ENCODE measurements around the gene BANP.
"Not testable (repeated sequence)": the region's sequence is repeated elsewhere in the genome, so short reads cannot be mapped to it uniquely, and the experiment has no call there.

Gene BANP

DNA sequence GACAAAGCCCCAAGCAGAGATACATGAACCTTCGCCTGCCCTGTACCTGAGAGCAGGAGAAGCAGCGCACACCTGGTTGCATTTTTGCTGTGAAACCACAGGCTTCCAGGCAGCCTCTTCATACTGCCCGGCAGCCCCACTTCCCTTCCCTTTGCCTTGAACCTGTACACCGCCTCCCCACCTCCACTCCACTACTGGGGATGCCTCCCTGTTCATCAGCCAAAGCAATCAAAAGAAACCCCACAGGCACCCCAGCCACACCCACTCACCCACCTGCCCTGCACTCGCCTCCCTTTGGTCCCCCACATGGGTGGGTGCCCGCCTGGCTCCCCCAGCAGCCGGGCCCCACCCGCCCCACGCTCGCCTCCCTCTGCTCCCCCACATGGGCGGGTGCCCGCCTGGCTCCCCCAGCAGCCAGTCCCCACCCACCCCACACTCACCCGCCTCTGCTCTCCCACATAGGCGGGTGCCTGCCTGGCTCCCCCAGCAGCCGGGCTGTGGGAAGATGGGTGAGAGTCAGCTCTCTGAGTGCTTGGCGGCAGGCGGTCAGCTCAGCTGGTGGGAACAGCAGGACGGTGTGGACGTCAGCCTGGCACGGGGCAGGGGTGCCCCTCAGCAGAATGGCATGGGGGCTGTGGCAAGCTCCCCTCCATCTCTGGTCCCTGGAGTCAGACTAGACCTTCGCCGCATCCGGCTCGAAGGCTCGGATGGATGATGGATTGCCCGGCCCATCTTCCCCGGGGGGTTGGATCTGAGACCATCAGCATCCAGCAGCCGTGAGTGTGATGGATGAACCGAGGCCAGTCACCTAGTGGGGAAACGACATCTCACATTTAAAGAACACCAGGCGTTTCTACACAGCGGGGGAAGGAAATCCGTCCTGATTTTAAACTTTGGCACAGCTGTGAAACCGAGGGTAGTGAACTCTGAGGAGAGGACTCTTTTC, 135.6 kb downstream of the BANP start:
- Mint-ChIP-seq H3K4me3 (no peak overlapping the region), H3K4me1 (peaks cover 16% of the 10 kb centered on the region), H3K36me3 (ENCODE audit: low read depth) (peaks cover 3% of the 10 kb centered on the region), H3K9me3 (no peaks in the 10 kb centered on the region), H3K27me3 (ENCODE audit: low read depth) (peaks cover 7% of the 10 kb centered on the region), H3K27ac (peak overlapping the region in 1 of 3 experiments; percentile 28)
- TF ChIP-seq, protein P1, sequence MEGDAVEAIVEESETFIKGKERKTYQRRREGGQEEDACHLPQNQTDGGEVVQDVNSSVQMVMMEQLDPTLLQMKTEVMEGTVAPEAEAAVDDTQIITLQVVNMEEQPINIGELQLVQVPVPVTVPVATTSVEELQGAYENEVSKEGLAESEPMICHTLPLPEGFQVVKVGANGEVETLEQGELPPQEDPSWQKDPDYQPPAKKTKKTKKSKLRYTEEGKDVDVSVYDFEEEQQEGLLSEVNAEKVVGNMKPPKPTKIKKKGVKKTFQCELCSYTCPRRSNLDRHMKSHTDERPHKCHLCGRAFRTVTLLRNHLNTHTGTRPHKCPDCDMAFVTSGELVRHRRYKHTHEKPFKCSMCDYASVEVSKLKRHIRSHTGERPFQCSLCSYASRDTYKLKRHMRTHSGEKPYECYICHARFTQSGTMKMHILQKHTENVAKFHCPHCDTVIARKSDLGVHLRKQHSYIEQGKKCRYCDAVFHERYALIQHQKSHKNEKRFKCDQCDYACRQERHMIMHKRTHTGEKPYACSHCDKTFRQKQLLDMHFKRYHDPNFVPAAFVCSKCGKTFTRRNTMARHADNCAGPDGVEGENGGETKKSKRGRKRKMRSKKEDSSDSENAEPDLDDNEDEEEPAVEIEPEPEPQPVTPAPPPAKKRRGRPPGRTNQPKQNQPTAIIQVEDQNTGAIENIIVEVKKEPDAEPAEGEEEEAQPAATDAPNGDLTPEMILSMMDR (IDR thresholded peaks at IDR 0.05; ENCODE audit: unreplicated experiment in 3 of 3) = no peak

DNA sequence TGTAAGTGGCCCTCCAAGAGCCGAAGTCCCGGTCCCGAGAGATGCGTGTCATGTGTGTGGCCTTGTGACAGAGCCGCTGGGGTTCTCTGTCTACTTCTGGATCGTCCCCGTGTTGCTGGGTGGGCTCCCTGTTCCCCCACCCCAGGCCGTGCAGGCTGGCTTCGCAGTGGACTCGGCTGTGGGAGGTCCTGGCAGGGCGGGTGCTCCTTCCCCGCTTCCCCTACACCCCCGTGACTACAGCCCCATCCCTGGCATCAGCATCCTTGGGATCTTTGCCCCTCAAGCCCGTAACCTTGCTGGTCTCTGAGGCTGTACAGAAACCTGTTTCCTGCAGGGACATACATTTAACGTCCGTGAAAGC, 136.3 kb downstream of the BANP start:
- Mint-ChIP-seq H3K27me3 (ENCODE audit: low read depth) (peaks cover 7% of the 10 kb centered on the region), H3K9me3 (no peaks in the 10 kb centered on the region), H3K36me3 (ENCODE audit: low read depth) (no peaks in the 10 kb centered on the region), H3K4me1 (peaks cover 16% of the 10 kb centered on the region), H3K27ac (no peak overlapping the region), H3K4me3 (no peak overlapping the region)
- TF ChIP-seq, protein P1 (IDR thresholded peaks at IDR 0.05; ENCODE audit: unreplicated experiment in 3 of 3) = no peak

DNA sequence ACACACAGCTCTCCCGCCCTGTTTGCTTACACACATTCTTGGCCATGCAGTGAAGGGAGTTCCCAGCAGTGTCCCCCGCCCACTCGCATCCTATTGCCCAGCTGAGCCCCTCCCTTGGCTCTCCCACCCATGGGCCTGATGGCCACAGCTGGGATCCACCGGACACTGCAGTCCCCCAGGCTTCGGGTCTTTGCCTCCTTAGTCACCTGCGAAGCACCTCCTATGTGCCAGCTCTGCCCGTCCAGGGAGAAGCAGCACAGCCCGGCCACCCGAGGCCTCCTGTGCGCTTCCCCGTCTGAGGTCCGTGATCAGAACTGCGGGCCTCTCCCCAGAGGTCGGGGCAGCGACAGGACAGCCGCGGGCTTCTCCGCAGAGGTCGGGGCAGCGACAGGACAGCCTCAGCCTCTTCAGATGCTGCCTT, 136.9 kb downstream of the BANP start:
- H3K4me3 Mint-ChIP-seq = no peak overlapping the region
- H3K9me3 Mint-ChIP-seq = no peaks in the 10 kb centered on the region
- H3K4me1 Mint-ChIP-seq = peaks cover 13% of the 10 kb centered on the region
- no peak overlapping the region for H3K27ac Mint-ChIP-seq
- no peaks in the 10 kb centered on the region for H3K36me3 Mint-ChIP-seq (ENCODE audit: low read depth)
- peaks cover 7% of the 10 kb centered on the region for H3K27me3 Mint-ChIP-seq (ENCODE audit: low read depth)
- TF ChIP-seq, protein P1 (IDR thresholded peaks at IDR 0.05; ENCODE audit: unreplicated experiment in 3 of 3) = no peak

DNA sequence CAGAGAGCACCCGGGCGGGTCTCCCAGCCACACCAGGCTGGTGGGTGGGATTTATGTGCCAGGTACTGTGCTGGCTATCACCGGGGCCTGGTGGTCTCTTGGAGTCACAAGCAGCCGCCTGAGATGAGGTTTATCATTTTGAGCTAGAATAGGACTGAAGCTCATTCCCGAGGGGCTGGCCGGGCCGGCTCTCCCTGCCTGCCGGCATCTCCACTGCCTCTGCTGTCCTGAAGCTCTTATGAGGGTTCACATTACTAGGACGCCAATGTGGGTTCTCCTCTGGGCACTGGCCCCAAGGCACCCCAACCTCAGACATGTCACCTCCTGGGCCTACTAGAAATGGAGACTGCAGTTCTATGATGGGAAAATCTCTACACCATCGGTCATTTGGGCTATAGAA, 137.4 kb downstream of the BANP start:
- not testable (repeated sequence) for H3K4me3 Mint-ChIP-seq; H3K36me3 Mint-ChIP-seq (ENCODE audit: low read depth); H3K27ac Mint-ChIP-seq; H3K9me3 Mint-ChIP-seq; H3K27me3 Mint-ChIP-seq (ENCODE audit: low read depth); H3K4me1 Mint-ChIP-seq

DNA sequence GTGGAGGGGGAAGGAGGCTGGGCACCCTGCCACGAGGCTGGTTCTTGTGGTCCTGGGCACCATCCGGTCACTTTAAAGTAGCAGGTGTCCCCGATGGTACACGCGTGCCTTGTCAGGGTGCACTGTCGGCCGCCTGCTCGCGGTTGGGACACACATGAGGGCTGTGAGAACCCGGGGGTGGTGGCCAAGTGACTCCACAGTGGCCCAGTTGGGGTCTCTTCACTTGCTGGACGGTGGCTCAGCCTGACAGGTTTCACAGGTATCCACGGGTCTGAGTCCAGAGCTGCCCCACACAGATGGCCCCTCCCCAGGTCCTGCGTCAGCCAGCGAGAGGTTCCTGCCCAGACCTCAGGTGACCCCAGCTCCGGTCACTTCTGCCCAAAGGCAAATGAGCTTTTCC, 137.8 kb downstream of the BANP start:
- H3K27ac Mint-ChIP-seq; H3K36me3 Mint-ChIP-seq (ENCODE audit: low read depth); H3K27me3 Mint-ChIP-seq (ENCODE audit: low read depth); H3K4me3 Mint-ChIP-seq; H3K9me3 Mint-ChIP-seq; H3K4me1 Mint-ChIP-seq: not testable (repeated sequence)

DNA sequence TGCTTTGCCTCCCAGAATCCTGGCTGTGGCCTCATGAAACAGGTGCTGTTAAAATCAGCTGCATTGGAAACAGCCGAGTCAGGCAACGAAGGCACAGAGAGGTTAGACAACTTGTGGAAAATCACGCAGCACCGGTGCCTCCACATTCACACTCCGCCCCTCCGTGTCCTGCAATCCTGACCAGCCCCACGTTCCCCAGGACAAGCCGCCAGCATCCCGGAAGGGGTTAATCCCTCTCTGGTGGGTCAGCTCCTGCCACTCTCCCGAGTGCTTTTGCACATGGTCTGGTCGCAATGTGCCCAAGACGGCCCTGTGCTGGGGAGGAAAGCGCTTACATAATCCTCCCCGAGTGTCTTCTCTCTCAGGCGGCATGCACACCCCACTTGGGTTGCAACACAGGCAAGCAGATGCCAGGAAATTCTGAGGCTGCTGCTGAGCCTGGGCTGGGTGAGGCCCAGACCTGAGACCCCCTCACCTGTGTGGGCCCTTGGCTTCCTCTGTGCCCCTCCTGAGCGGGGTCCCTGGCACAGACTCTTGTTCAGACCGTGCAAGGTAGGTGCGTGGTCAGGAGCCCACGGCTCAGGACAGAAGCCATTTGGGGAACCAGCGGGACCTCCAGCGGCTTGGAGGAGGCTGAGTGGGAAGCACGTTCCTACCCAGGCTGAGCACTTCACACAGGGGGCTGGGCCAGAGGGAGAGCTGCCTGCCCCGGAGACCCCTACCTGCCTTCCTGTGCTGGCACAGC, 138.6 kb downstream of the BANP start:
- H3K27me3 Mint-ChIP-seq (ENCODE audit: low read depth); H3K4me3 Mint-ChIP-seq; H3K36me3 Mint-ChIP-seq (ENCODE audit: low read depth); H3K9me3 Mint-ChIP-seq; H3K4me1 Mint-ChIP-seq; H3K27ac Mint-ChIP-seq: not testable (repeated sequence)

DNA sequence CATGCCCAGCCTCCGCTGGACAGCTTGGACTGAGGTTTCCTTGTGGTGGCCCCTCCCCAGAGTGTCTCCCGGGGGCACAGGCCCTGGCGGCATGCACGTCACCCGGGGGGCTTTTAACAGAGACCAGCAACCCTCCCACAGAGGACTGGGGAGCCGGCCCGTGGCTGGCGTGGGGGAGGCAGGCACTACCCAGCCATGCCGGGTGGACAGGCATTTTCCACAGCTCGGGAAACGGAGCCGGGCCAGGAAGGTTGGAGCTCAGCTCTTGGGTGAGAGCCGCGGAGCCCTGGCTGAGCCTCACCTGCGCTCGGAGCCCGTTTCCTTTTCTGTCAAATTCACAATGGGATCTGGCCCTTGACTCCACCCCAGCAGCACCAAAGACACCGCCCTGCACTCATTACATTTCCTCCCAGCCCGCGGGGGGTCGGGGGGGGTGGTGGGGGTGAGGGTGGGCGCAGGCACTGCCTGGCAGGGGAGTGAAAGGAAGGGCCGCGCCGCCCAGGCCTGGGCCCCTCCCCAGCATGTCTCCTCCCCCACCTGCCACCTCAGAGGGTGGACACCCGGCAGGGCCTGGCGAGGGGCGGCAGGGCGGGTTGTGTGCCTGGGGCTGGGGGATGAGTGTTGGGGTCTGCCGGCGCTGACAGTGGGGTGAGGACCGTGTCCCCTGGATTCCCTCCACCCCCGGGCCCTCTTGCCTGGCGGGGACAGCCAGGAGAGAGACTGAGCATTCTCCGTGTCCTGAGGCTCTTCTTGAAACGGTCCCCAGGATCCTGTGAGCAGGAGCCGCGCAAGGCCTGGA, 139.3 kb downstream of the BANP start:
- not testable (repeated sequence) for H3K9me3 Mint-ChIP-seq; H3K36me3 Mint-ChIP-seq (ENCODE audit: low read depth); H3K27me3 Mint-ChIP-seq (ENCODE audit: low read depth); H3K27ac Mint-ChIP-seq; H3K4me3 Mint-ChIP-seq; H3K4me1 Mint-ChIP-seq

DNA sequence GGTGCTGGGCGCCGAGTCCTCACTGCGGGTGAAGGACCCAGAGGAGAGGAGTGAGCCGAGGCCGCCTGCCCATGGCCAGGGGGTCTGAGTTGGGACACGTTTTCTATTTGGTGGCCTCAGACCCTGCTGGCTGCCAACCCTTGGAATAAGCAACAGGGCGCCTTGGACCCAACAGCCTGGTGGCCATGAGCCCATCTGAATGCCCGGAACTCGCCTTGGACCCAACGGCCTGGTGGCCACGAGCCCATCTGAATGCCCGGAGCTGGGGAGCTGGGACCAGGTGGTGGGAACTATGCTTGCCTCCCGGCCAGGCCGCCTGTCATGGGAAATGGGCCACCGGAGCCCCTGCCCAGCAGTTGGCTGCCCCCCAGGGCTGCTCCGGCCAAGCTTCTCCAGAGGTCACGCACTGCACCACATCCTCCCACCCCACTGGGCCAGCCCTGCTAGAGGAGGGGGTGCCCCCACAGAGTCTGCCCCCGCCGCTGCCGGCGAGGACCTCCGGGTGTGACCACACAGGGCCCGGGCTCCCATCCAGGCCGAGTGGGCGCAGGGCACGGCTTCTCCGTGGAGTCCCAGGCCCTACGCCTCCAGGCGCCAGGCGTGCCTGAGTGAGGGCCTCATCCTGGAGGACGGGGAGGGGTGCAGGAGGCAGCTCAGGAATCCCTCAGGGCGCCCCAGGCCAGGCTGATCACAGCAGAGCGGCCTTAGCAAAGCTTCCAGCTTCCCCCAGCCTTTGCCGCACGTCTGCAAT, 140.2 kb downstream of the BANP start:
- not testable (repeated sequence) for H3K27me3 Mint-ChIP-seq (ENCODE audit: low read depth); H3K36me3 Mint-ChIP-seq (ENCODE audit: low read depth); H3K4me3 Mint-ChIP-seq; H3K4me1 Mint-ChIP-seq; H3K9me3 Mint-ChIP-seq
- peak overlapping the region; percentile 38 to 77 (median 58) for H3K27ac Mint-ChIP-seq

DNA sequence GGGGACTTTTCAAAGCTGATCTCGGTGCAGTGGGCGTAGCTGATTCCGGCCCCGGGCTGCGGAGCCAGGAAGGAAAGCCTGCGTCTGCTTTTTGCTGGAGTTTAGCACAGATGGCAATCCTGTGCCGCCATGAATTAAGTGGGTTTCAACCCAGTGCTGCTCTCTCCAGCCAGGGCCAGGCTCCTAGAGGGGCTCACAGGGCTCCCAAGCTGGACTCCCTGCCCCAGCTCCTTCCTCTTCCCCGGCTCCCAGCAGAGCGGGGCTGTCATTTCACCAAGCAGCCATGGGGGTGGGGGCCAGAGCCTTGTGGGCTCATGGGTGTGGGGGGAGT, 140.7 kb downstream of the BANP start:
- H3K27ac Mint-ChIP-seq = peak overlapping the region; percentile 38 to 77 (median 58)
- not testable (repeated sequence) for H3K27me3 Mint-ChIP-seq (ENCODE audit: low read depth); H3K4me1 Mint-ChIP-seq

DNA sequence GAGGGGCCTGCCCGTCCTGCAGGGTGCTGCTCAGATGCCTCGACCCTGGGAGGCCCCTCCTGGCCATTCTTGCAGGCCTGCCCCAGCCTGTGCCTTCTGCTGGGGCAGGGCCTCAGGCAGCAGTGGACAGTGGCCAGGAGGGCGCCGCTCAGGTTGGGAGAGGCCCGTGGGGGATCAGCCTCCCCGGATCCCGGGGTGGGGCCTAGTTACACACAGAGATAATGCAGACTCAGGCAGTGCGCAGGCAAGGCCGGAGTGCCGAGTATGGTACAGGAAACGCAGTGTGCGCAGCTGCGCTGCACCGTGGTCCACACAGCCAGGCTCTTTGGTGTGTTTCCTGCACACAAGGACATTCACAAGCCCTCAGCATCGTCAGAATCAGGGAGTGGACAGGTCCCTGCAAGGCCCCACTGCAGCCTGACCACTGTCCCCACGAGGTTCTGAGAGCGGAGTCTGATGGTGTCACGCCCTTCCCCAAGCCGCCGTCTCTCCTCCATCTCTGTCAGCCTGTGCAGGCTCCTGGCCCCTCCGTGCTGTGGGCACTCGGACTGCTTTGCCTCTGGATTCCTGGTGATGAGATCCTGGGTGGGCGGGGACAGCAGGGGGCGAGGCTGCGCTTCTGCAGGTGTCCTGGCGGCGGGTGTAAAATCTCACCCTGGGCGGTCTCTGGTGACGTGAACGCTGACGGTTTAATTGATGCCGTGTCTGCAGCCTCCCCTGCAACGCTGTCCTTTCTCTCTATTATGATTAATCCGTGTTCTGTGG, 141.7 kb downstream of the BANP start:
- H3K9me3 Mint-ChIP-seq; H3K4me1 Mint-ChIP-seq; H3K27ac Mint-ChIP-seq; H3K4me3 Mint-ChIP-seq; H3K27me3 Mint-ChIP-seq (ENCODE audit: low read depth); H3K36me3 Mint-ChIP-seq (ENCODE audit: low read depth): not testable (repeated sequence)

More for the DNA sequence above, 140.7 kb downstream of the BANP start:
- not testable (repeated sequence) for H3K36me3 Mint-ChIP-seq (ENCODE audit: low read depth); H3K4me3 Mint-ChIP-seq; H3K9me3 Mint-ChIP-seq

Data from nephron (organoid).